ENCODE data around the gene TH. TPM values are rescaled to one million over a fixed set of nuclear protein-coding genes. Genes with fewer than 3 reads are reported as not detected.
A peak's percentile ranks its signal among the peaks of the same experiment; 100 is the strongest.

The TH gene
- total and polyA plus RNA-seq, 7 donors, result 0.17 TPM; not detected in 6

GRCh38 chr11:2154195-2154585, 17.4 kb downstream of the TH start:
- Histone ChIP-seq H3K27me3 (peaks cover 0 to 42% (median 37%) of the 10 kb centered on the region in 3 donors), H3K4me1 (peaks cover 0 to 7% (median 6%) of the 10 kb centered on the region in 4 donors), H3K27ac (no peak overlapping the region), H3K36me3 (no peaks in the 10 kb centered on the region), H3K9me3 (no peaks in the 10 kb centered on the region), H3K4me3 (no peak overlapping the region)
- 72 to 89% methylated on average over 7 of the region's 7 CpGs for WGBS, 2 donors
- DNase-seq, result no peak
- intact Hi-C loops (cut with DNase I), result loop anchor here (5.0 kb wide), 2 partner anchors 317 to 502 kb away; partner anchors contain the start of gene TNNI2
- no peak for TF ChIP-seq CTCF (IDR thresholded peaks at IDR 0.05)
- no peak for TF ChIP-seq EP300 (IDR thresholded peaks at IDR 0.05)
- no peak for TF ChIP-seq POLR2AphosphoS5 (IDR thresholded peaks at IDR 0.05)
- TF ChIP-seq POLR2A (IDR thresholded peaks at IDR 0.05), result no peak

GRCh38 chr11:2153581-2154194, 17.9 kb downstream of the TH start:
- no peak overlapping the region for H3K4me3 ChIP-seq
- peaks cover 0 to 47% (median 42%) of the 10 kb centered on the region in 3 donors for H3K27me3 ChIP-seq
- H3K9me3 ChIP-seq, result no peaks in the 10 kb centered on the region
- H3K36me3 ChIP-seq, result no peaks in the 10 kb centered on the region
- TF ChIP-seq POLR2A (IDR thresholded peaks at IDR 0.05) (no peak), CTCF (IDR thresholded peaks at IDR 0.05) (no peak), POLR2AphosphoS5 (IDR thresholded peaks at IDR 0.05) (no peak), EP300 (IDR thresholded peaks at IDR 0.05) (no peak)
- intact Hi-C loops (cut with DNase I), result loop anchor here (5.0 kb wide), 2 partner anchors 316 to 501 kb away; partner anchors contain the start of gene TNNI2
- H3K4me1 ChIP-seq, result peaks cover 0 to 7% (median 6%) of the 10 kb centered on the region in 4 donors
- WGBS, 2 donors, result 24 to 60% methylated on average over 14 of the region's 14 CpGs
- H3K27ac ChIP-seq, result no peak overlapping the region
- no peak for DNase-seq

GRCh38 chr11:2151500-2152257, 19.9 kb downstream of the TH start:
- WGBS, 2 donors, result 2 to 4% methylated on average over 22 of the region's 22 CpGs
- TF ChIP-seq CTCF (IDR thresholded peaks at IDR 0.05) (peak; percentile 67 to 87 (median 84)), POLR2AphosphoS5 (IDR thresholded peaks at IDR 0.05) (no peak), EP300 (IDR thresholded peaks at IDR 0.05) (no peak)
- Histone ChIP-seq H3K9me3 (no peaks in the 10 kb centered on the region), H3K27ac (no peak overlapping the region), H3K27me3 (peaks cover 5 to 54% (median 47%) of the 10 kb centered on the region in 3 donors), H3K36me3 (no peaks in the 10 kb centered on the region), H3K4me3 (no peak overlapping the region), H3K4me1 (peaks cover 0 to 7% (median 6%) of the 10 kb centered on the region in 4 donors)
- DNase-seq, result peak; percentile 88
- intact Hi-C loops (cut with DNase I), result loop anchor here (1.0 to 5.0 kb wide), 4 partner anchors 269 to 499 kb away; partner anchors contain the start of gene TNNI2

- no peak overlapping the region for H3K27ac ChIP-seq
- intact Hi-C loops (cut with DNase I), result loop anchor here (2.0 to 5.0 kb wide), 3 partner anchors 313 to 498 kb away; partner anchors contain the start of gene TNNI2
- no peak overlapping the region for H3K4me3 ChIP-seq
- no peaks in the 10 kb centered on the region for H3K36me3 ChIP-seq
- TF ChIP-seq POLR2AphosphoS5 (IDR thresholded peaks at IDR 0.05), result no peak
- TF ChIP-seq EP300 (IDR thresholded peaks at IDR 0.05), result no peak
- TF ChIP-seq POLR2A (IDR thresholded peaks at IDR 0.05), result no peak
- no peak for TF ChIP-seq CTCF (IDR thresholded peaks at IDR 0.05)
- H3K4me1 ChIP-seq, result peaks cover 0 to 7% (median 6%) of the 10 kb centered on the region in 4 donors
- no peak for DNase-seq
- 25 to 29% methylated on average over 11 of the region's 11 CpGs for WGBS, 2 donors
- peaks cover 19 to 63% (median 55%) of the 10 kb centered on the region in 3 donors for H3K27me3 ChIP-seq
- no peaks in the 10 kb centered on the region for H3K9me3 ChIP-seq
Measured at GRCh38 chr11:2149864-2150847, 21.5 kb downstream of the TH start.
